GM20431 (cell line): Measurements from ENCODE around the gene OR12D2.
"Not testable (repeated sequence)": the region's sequence is repeated elsewhere in the genome, so short reads cannot be mapped to it uniquely, and the experiment has no call there.

Source experiments
- in situ Hi-C: fragments of 300-500 bp; cut with MseI, MboI; formaldehyde crosslinking; loops from one replicate; pipeline ENCODE4 v1.15.0; 2020; ENCODE audit warnings: low sequenced_read_pairs; ENCODE audit not compliant: unreplicated experiment

OR12D2 gene, protein sequence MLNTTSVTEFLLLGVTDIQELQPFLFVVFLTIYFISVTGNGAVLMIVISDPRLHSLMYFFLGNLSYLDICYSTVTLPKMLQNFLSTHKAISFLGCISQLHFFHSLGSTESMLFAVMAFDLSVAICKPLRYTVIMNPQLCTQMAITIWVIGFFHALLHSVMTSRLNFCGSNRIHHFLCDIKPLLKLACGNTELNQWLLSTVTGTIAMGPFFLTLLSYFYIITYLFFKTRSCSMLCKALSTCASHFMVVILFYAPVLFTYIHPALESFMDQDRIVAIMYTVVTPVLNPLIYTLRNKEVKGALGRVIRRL

DNA sequence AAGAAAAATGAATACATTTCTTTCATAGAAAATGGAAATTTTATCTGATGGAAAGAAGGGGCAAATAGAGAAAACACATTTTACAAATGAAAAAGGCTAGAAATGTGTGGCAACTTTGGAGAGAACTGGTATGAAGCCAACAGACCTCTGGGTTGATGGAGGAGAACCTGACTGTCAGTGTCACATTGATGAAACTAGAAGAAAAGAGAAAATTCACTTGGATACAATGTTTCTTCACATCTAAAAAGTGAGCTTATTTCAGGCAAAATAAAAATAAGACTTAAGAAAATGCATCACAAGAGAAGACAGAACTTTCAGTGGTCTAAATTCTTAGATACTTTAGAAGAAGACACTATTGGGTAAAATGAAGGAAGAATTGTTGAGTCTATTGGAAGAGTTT is at the start of gene OR12D2:
TSS of gene OR12D2 (plus strand) at position 301 of the 400 bp plus-strand sequence. CDS start 1,069 bp downstream, outside the sequence.
- in situ Hi-C loops: no loop called here

DNA sequence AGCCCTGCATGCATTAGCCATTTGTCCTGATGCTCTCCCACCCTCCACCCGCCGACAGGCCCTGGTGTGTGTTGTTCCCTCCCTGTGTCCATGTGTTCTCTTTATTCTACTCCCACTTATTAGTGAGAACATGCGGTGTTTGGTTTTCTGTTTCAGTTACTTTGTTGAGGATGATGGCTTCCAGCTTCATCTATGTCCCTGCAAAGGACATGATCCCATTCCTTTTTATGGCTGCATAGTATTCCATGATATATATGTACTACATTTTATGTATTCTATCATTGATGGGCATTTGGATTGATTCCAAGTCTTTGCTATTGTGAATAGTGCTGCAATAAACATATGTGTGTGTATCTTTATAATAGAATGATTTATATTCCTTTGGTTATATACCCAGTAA is 46.1 kb upstream of the OR12D2 start:
- in situ Hi-C loops: not testable (repeated sequence)

DNA sequence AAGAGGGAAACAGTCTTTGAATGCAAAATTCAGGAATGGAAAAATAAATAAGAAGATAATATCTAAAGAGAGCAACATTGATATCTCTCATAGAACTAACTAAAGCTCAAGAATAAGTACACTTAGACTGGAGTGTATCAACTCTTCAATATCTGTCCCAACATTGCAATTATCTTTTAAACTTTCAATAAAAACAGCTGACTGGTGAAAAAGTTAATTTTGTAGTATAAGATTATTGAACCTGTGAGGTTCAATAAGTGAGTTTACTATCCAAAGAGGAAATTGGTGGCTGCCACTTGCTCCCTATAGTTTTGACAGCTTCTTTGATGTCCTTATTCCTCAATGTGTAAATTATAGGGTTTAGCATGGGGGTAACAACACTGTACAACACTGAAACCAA is 40.5 kb upstream of the OR12D2 start:
- in situ Hi-C loops: no loop called here

DNA sequence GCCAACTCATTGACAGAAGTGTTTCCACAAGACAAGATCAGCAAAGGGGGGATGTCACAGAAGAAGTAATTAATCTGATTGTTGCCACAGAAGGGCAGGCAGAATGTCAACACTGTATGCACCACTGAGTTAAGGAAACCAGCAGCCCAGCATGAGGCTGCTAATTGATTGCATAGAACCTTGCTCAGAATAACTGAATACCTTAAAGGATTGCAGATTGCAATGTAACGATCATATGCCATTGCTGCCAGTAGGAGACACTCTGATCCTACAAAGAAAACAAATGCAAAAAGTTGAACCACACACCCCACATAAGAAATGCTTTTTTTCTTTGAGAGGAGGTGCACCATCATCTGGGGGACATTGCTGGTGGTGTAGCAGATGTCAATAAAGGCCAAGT is 39.8 kb upstream of the OR12D2 start:
- in situ Hi-C loops: no loop called here

DNA sequence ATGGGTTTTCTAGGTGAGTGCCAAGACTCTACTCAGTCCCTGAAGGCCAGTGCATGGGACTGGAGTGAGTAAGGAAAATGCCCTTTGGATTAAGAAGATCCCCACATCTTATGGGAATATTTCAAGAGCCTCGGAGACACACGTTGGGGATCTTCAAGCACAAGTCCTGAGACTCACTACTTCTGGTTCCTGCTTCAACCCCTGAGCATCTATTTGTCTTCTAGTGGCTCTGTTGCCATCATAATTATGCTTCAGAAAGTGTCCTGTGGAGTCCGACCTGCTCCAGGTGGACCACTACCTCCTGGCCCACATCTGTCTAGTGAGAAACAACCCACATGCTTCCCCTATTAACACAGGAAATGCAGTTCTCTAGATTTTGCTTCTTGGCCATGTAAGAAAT is 26.7 kb upstream of the OR12D2 start, which contains the start of gene OR5V1:
TSS of gene OR5V1 (minus strand) at position 101 of the 400 bp plus-strand sequence. CDS start 12,670 bp downstream, outside the sequence.
- in situ Hi-C loops: no loop called here

DNA sequence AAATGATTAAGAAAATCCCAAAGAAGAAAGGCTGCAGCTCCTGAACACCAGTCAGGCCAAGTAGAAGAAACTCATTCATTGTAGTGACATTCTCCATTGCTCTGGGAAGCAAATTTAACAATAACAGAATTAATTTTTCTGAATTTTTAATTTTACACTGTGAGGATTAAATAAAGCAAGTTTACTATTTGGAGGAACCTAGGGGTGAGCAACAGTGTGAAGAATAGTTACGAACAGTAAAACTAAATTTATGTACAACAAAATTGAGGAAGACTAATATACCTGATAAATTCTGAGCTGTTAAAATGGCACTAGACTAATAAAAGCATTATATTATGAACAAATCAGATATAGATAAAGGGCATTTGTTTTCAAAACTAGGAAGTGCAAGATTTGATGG is 20.2 kb upstream of the OR12D2 start, which contains the start of gene OR12D3:
TSS of gene OR12D3 (minus strand) at position 101 of the 400 bp plus-strand sequence. CDS start at position 97, 4 bp downstream.
- in situ Hi-C loops: no loop called here

DNA sequence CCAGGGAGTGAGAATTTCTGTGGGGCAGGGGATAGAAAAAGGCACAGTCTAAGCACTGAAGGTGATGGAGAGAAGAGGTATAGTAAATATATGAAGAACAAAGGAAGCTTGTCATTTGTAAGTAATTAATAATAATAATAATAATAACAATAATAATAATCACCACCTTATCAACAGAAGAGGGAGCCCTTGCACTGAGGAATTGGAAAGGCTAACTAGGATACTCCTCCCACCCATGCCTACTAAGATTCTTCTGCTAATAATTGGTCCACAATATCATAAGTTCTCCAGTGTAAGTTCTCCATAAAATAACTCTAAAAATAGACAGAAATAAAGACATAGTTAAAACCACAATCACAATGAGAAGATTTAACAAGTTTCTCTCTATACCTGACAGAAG is 19.4 kb upstream of the OR12D2 start:
- in situ Hi-C loops: no loop called here

DNA sequence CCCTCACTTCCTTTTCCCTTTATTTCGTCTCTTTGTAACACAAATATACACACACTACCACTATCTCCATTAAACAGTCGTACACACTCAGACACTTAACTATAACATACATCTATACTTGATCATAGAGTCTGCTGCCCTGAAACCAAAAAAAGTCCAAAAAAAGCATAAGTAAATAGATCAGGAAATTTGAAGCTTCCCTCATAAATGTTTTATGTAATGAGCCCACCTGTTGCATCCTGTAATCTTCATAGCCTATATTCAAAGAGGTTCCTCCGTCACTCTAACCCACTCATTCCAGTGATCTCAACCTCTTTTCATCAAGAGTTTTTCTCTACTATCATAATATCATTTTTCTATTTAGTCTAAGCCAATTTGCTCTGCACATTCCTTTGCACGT is 6.9 kb upstream of the OR12D2 start:
- in situ Hi-C loops: no loop called here

DNA sequence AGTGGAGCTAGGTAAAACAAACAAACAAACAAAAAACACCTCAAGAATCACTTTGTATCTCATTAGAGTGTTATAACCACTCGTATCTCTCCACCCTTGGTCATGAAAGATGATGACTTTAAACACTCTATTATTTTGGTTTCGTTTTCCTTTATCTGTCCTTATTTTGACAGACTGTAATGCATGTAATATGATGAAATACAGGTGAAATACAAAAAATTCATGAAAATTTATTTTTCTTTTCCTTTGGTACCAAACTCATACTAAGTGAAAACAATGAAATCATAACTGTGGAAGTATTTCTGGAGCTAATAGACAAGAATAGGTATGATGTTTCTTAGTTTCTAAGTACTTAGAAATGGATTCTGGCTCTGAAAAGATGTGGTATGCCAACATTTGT is 4.1 kb downstream of the OR12D2 start:
- in situ Hi-C loops: no loop called here

DNA sequence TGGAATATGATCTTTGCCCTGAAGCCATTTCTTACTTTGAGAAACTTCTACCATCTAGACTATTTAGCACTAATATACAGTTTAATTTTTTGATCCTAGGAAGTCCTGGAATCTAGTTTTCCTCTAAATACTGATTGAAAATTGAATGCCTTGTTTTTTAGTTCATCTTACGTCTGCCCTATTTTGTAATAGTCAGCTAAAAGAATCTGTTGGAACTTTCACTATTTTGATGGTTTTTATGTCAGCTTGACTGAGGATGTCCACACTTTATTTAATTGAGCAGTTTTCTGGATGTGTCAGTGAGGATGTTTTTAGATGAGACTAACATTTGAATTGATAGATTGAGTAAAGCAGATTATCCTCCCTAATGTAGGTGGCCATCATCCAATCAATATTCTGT is 8.4 kb downstream of the OR12D2 start:
- in situ Hi-C loops: no loop called here

DNA sequence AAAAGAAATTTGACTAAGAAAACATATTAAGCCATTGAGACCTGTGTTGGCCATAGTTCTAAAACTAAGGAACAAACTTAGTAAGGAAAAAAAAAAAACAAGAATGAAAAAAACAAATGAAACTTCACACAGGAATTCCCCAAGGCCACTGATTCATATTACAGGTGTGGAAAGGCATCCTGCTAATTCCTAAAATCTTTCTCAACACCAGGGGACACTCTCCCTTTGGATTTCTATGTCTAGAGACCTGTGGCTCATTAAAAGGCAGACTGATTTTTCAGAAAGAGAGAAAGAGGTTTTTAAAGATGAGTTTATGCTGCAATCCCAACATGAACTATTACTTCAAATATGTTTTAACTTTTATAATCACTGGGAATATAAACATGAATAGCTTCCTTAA is 19.2 kb downstream of the OR12D2 start, which contains the start of gene OR12D1:
TSS of gene OR12D1 (plus strand) at position 341 of the 400 bp plus-strand sequence.
- in situ Hi-C loops: no loop called here

DNA sequence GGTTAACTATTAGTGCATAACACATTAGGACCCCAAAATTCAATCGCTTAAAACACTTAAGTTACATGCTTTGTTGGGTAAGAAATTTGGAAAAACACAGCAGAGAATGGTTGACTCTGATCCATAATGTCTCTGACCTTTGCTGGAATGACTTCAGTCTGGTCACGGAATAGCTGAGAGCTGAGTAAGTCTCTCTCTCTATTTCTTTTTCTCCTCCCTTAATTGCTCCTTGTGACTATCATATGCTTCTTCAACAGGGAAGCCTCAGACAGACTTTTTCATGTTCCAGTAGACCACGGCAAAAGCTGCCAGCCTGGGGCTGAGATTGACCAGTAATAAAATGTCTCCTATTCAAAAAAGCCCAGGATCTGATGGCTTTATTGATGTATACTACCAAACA is 24.1 kb downstream of the OR12D2 start:
- in situ Hi-C loops: no loop called here

DNA sequence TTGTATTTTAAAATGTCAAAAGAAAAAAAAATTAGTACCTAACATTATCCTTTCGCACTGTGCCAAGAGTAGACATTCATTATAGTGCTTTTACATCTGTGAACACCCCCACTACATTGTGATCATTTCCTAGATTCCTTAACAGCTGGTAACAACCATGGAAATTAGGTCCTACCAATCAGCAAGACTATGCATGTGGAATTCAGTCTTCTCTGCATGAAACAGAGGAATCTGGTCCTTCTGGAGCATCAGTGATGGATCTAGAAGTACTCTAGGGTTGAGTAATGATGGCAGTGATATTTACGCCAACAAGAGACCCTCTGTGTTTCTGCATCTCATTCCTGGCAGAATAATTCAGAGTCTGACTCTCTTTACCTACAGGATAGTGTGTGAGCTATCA is 28.7 kb downstream of the OR12D2 start:
- in situ Hi-C loops: no loop called here

DNA sequence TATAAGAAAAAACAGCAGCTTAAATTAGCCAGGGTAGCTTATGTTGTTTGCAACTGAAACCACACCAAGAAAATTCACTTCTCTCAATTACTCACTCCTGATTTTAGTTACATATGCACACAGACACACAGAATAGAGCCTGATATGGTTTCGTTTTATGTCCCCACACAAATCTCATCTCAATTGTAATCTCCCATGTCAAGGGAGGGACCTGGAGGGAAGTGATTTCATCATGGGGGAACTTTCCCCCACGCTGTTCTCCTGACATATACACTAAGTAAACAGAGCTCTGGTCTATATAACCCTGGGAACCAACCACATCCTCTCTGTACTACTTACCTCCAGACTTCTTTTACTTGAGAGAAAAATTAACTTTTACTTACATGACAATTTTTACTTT is 29.1 kb downstream of the OR12D2 start:
- in situ Hi-C loops: no loop called here

DNA sequence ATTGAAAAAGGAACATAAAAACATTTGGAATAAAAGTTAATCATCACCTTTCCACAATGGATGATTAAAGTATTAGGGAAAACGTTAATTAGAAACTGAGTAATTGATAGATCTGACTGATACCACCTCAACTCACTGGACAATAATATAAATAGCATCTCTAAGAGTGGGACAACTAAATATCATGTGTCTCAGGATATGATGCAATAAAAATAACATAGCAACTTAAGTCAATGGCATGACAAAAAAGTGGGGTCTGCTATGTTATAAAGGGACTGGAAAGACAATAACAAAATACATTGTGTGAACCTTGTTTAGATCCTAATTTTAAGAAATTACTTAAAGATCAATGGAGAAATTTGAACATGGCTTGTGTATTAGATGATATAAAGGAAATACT is 29.6 kb downstream of the OR12D2 start:
- in situ Hi-C loops: no loop called here

DNA sequence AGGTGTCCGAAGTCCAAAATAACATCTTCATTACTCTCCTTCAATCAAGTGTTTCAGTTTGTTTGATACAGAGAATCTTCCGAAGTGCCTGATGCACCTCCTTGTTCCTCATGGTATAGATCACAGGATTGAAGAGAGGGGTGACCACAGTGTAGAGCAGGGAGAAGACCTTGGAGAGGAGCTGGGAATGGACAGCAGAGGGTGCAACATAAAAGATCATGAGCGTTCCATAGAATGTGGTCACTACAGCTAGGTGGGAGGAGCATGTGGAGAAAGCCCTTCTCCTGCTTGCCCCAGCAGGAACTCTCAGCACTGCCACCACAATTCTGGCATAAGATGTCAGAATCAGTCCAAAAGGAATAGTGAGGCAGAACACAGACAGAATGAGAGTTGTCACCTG is 31.2 kb downstream of the OR12D2 start:
- in situ Hi-C loops: no loop called here

DNA sequence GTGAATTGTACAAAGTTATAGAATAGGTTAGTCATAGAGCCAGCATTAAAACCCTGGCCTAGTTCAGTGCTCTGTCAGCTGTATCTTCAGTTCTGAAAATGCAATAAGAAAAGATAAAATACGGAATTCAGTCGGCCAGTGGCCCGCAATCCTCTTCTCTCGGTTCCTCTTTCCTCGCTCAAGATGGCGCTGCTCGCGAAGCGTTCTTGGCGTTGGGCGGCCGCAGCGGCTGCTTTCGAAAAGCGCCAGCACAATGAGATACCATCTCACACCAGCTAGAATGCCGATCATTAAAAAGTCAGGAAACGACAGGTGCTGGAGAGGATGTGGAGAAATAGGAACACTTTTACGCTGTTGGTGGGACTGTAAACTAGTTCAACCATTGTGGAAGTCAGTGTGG is 41.3 kb downstream of the OR12D2 start:
- in situ Hi-C loops: not testable (repeated sequence)

DNA sequence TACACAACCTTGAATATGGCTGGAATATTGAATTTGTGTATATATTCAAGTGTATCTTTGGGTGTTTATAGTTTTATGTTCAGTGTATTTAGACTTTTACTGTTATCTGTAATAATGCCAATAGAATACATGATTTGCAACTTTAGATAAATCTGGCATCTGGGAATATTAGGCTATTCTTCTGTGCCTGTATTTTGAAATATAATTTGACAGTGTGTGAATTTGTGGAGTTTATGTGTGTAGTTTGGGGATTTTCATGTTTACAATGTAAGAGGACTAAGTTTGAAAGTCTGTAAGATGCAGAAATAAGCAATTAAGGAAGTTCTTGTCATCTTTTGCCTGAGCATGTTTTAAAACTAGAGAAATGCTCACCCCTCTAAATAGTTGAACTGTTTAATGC is 43.6 kb downstream of the OR12D2 start, which contains the start of gene OR10C1:
TSS of gene OR10C1 (plus strand) at position 301 of the 400 bp plus-strand sequence. CDS start 710 bp downstream, outside the sequence.
- in situ Hi-C loops: no loop called here

DNA sequence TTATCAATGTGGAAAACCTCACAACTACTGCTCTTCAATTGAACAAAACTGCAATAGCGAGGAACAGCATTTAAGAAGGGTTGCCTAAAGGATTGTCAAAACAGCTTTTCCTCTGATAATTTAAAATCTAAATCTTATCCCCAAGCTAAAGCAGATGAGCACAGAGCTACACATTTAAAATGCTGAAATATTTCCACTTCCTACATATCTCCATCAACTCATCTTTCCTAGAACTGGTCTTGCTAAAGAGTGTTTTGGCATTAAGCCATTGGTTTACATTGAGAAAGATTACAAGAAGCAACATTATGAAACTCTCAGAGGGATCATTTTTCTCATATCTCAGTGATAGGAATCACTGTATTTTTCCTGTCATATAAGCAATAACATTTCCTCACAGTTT is 47.3 kb downstream of the OR12D2 start:
- in situ Hi-C loops: no loop called here

DNA sequence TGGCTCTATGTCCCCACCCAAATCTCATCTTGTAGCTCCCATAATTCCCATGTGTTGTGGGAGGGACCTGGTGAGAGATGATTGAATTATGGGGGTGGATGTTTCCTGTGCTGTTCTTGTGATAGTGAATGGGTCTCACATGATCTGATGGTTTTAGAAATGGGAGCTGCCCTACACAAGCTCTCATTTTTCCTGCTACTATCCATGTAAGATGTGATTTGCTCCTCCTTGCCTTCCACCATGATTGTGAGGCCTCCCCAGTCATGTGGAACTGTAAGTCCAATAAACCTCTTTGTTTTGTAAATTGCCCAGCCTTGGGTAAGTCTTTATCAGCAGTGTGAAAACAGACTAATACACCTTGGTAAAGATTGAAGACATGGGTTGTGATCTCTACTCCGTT is 48.6 kb downstream of the OR12D2 start:
- in situ Hi-C loops: not testable (repeated sequence)
